Activated T-cell treated with anti-CD3 and anti-CD28 coated beads for 4 hours (primary cell): Measurements from ENCODE around the gene MYBPHL.

ENCODE experiments used
- DNase-seq: peaks from one replicate; pipeline ENCODE4 v3.0.0-alpha.2; 2020

MYBPHL gene

DNA sequence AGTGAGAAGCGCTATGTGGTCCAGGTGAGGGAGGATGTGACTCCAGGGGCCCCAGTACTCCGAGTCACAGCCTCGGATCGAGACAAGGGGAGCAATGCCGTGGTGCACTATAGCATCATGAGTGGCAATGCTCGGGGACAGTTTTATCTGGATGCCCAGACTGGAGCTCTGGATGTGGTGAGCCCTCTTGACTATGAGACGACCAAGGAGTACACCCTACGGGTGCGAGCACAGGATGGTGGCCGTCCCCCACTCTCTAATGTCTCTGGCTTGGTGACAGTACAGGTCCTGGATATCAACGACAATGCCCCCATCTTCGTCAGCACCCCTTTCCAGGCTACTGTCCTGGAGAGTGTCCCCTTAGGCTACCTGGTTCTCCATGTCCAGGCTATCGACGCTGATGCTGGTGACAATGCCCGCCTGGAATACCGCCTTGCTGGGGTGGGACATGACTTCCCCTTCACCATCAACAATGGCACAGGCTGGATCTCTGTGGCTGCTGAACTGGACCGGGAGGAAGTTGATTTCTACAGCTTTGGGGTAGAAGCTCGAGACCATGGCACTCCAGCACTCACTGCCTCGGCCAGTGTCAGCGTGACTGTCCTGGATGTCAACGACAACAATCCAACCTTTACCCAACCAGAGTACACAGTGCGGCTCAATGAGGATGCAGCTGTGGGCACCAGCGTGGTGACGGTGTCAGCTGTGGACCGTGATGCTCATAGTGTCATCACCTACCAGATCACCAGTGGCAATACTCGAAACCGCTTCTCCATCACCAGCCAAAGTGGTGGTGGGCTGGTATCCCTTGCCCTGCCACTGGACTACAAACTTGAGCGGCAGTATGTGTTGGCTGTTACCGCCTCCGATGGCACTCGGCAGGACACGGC, 55.3 kb downstream of the MYBPHL start:
- no peak for DNase-seq

DNA sequence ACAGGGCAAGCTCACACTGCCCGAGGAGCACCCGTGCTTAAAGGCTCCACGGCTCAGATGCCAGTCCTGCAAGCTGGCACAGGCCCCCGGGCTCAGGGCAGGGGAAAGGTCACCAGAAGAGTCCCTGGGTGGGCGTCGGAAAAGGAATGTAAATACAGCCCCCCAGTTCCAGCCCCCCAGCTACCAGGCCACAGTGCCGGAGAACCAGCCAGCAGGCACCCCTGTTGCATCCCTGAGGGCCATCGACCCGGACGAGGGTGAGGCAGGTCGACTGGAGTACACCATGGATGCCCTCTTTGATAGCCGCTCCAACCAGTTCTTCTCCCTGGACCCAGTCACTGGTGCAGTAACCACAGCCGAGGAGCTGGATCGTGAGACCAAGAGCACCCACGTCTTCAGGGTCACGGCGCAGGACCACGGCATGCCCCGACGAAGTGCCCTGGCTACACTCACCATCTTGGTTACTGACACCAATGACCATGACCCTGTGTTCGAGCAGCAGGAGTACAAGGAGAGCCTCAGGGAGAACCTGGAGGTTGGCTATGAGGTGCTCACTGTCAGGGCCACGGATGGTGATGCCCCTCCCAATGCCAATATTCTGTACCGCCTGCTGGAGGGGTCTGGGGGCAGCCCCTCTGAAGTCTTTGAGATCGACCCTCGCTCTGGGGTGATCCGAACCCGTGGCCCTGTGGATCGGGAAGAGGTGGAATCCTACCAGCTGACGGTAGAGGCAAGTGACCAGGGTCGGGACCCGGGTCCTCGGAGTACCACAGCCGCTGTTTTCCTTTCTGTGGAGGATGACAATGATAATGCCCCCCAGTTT, 56.1 kb downstream of the MYBPHL start:
- DNase-seq: no peak

DNA sequence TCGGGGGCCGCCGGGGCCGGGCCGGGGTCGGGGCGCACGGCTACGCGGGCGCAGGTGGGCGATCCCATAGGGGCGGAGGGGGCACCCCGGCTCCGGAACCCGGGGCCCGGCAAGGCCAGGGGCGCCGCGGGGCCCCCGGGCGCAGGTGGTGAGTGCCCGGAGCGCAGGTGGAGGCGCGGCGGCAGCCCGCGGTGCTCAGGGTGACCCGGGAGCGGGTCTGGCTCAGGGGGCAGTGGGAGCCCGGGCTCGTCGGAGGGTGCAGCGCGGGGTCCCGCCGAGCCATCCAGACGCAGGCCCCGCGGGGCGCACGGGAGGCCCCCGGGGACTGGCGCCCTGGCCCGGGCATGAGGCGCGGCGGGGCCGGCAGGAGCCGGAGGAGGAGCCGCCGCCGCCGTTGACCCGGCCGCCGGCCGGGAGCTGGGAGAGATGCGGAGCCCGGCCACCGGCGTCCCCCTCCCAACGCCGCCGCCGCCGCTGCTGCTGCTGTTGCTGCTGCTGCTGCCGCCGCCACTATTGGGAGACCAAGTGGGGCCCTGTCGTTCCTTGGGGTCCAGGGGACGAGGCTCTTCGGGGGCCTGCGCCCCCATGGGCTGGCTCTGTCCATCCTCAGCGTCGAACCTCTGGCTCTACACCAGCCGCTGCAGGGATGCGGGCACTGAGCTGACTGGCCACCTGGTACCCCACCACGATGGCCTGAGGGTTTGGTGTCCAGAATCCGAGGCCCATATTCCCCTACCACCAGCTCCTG, 57.0 kb downstream of the MYBPHL start:
- no peak for DNase-seq

- peak; percentile 22 for DNase-seq
These were observed 57.8 kb downstream of the MYBPHL start, which contains the start of gene CELSR2 for GRCh38 chr1:109248797-109249629. Gene CELSR2, plus strand, starts transcription at chr1:109249539. Its CDS starts 541 bp downstream, at chr1:109250080.

DNA sequence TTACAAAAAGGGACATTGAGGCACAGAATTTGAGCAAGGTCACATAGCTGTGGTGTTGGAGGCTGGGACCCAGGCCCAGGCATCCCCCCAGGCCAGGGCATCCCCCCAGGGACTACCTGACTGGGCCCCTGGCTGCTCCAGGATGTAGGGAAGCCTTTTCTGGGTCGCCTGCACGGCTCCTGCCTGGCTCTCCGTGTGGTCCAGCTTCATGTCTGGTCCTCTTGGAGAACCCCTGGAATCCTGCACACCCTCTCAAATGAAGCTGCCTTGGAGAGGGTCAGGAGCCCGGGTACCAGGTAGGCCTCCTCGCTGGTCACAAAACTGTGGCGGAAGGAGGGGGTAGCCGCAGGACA, 58.4 kb downstream of the MYBPHL start:
- no peak for DNase-seq

- DNase-seq: no peak
These were observed 59.1 kb downstream of the MYBPHL start for GRCh38 chr1:109247401-109248365.

GRCh38 chr1:109246141-109246551, 60.7 kb downstream of the MYBPHL start:
- no peak for DNase-seq

- no peak for DNase-seq
These were observed 62.8 kb downstream of the MYBPHL start for GRCh38 chr1:109243860-109244552.

GRCh38 chr1:109243221-109243620, 63.6 kb downstream of the MYBPHL start:
- DNase-seq: no peak

GRCh38 chr1:109242387-109242786, 64.4 kb downstream of the MYBPHL start:
- DNase-seq: no peak
